NCI-H774 (cell line): Measurements from ENCODE around the gene SND1.
"Not testable (repeated sequence)": the region's sequence is repeated elsewhere in the genome, so short reads cannot be mapped to it uniquely, and the experiment has no call there.

ENCODE experiments used
- DNase-seq: peaks from one replicate; lab custom pipeline; 2025; lab: John Stamatoyannopoulos, UW

SND1 gene

DNA sequence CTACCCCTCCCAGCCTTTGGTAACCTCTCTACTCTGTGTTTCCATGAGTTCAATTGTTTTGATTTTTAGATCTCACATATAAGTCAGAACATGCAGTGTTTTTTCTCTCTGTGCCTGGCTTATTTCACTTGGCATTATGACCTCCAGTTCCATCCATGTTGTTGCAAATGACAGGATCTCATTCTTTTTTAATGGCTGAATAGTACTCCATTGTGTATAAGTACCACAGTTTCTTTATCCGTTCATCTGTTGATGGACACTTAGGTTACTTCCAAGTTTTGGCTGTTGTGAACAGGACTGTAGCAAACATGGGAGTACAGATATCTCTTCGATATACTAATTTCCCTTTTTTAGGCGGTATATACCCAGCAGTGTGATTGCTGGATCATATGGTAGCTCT, 237.7 kb downstream of the SND1 start:
- DNase-seq = no peak

DNA sequence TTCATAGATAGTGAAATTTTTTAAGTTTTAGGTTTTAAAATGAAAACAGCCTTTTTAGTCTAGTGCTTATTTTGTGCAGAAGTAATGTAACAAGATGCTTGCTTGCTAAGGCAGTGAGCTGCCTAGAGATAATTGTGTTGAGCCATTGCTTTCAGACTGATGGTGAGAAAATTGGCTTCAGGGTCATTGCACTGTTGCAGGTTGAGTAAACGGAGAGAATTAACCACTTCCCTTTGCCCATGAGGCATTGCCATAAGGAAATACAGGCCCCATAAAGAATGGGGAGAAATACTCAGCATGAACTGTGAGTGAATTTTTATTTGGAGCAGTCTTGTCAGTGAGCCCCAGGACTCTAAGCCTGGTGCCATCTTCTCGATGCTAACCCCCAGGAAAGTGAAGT, 238.7 kb downstream of the SND1 start:
- no peak for DNase-seq

DNA sequence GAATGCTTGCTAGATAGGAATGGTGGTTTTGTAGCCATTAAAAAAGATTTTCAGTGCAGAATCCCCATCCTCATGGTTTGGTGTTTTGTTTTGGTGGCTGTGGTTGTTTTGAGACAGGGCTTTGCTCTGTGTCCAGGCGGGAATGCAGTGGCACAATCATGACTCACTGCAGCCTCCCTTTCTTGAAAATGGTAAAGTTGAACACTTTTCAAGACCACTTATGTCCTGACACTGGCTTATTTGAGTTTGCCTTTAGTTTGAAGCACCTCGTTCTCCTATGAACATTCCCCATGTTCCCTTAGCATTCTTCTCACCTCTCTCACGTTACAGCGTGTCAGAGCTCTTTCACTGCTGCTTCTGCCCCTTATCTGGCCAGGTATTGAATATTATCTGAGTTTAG, 239.2 kb downstream of the SND1 start:
- DNase-seq = no peak

DNA sequence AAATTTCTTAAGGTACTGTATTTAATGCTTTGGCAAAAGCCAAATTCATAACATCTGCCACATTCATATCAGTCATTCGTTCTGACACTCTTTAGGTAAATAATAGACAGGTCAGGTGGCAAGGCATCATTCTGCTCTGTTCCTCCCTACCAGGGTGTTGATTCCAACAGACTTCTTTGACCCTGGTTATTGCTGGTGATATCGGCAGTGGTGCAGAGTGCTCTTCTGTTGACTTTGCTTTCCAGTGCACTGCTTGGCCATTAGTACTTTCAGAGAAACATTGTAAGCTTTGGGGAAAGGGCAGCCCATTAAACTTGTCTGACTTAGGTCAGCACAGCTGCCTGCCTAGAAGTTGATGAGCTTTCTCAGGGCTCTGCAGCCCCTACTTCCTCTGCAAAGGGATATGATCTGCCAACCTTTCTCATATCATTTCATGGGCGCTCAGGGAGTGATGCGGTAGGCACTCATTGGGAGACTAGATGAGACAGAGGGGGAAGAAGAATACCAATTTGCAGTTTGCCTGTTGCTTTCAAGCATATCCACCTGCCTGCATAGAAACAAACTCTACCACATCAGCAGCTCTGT, 240.0 kb downstream of the SND1 start:
- no peak for DNase-seq

DNA sequence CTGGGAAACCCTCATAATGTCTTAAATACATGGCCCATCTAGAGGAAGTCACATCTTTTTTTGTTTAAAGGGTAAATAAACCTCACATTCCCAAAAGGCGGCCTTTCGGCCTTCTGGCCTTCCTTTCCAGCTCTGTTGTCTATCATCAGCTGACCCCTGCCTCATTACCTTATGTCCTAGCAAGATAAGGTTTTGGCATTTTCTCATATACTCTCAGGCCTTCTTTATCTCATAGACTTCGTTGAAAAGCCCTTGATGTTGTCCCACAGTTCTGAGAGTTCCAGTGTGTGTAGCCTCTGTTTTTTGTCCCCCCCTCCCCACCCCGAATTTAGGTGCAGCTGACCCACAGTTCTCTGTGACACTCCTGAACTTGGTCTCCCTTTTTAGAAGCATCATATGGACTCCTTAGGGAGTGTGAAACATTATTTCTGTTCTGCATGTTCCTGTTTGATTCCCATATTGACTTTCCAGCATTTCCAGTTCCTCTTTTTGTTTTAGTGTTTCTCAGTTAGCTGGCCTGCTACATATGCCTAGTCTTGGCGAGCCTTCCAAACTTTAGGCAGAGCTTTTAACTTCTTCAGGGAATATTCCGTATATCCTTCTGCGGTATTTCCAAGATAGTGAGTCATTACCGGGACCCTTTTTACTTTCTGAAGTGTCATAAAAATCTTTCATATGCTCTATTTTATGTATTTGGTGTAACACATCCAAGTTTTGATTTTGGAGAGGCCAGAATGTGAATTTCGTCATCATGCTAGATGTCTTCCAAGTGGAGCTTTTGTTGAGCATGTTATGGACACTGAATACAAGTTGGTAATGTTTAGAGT, 240.7 kb downstream of the SND1 start:
- no peak for DNase-seq

DNA sequence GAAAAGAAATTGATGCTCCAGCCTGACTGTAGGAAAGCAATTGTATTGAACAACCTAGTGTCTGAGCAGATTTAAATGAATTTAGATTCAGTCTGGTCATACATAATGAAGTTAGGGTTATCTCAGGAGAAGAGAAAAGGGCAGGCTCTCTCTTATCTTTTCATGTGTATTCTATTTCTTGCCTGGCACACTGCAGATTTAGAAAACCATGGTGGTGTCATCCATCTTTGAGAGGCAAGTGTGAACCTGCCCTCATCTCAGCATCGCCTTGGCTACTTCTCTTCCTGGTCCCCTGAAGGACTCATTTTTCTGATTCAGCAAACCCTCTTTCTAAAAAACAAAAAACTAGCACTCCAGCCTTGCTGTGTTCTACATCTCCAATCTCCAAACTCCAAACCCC, 241.6 kb downstream of the SND1 start:
- DNase-seq = no peak

DNA sequence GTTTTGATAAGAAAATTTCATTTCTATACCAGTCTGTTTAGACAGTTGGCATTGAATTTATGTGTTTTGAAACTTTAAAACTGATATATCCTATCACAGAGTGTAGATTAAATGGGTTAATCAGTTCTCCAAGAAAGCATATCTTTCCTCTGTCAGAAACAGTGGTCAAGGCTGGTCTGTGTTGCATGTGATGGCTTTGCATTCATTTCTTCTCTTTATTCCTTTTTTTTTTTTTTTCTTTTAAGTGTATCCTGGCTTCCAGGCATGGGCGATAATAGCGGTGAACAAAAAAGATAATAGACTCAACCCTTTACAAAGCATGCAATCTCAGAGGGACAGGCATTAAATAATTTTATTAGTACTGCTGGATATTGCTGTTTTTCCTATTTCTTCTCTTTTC, 242.6 kb downstream of the SND1 start:
- no peak for DNase-seq

DNA sequence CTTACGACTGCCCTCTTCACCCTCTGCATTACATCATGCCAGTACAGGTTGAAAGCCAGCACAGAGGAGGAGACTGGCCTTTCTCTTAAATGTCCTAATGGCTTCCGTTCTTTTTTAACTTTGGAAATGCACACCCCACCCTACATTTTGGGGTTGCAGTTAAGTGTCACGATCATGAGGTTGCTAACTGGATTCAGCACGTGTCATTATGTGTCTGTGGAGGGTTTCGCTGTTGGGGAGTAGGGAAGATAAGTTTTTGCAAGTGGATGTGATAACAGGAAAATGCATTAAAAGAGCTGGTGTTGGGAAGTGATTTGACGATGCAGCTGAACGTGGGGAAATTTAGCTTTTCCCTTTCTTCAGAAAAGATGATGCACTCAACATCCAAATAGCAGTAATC, 243.4 kb downstream of the SND1 start:
- no peak for DNase-seq

DNA sequence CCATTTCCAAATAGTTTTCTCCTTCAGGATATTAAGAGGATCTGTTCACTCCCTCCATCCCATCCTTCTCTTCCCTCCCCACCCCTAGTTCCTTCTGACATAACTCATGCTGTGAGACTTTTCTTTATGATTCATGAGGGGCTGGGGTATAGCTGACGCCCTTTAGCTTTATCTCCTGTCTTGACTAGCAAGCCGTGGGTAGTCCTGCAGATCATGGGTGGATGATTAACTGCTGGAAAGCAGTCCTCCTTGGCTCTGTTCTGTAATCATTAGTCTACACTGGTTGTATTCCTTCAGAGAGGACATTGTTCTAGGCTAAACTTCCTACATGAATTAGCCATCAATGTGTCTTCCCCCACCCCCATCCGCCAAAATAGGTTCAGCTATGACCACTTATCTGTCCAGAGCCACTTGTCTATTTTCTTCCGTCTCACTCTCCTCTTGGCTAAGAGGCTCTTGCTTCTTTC, 243.9 kb downstream of the SND1 start:
- no peak for DNase-seq

DNA sequence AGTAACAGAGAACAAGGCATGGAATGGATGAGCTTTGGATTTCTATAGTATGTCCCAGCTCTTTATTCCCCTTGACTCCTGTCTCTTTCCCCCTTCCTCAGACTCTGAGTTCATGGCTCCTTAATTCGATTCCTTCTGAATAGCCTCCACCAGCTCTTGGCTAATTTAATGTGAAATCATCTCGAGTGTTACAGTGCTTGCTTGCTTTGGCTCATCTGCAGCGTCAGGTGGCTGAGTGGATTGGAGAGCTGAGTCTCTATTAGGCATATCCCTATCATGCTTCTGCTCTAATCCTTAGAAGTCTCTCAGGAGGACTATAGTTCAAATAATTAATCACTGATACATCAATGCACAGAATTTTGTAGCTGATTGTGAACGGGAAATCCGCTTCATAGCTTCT, 244.7 kb downstream of the SND1 start:
- no peak for DNase-seq

DNA sequence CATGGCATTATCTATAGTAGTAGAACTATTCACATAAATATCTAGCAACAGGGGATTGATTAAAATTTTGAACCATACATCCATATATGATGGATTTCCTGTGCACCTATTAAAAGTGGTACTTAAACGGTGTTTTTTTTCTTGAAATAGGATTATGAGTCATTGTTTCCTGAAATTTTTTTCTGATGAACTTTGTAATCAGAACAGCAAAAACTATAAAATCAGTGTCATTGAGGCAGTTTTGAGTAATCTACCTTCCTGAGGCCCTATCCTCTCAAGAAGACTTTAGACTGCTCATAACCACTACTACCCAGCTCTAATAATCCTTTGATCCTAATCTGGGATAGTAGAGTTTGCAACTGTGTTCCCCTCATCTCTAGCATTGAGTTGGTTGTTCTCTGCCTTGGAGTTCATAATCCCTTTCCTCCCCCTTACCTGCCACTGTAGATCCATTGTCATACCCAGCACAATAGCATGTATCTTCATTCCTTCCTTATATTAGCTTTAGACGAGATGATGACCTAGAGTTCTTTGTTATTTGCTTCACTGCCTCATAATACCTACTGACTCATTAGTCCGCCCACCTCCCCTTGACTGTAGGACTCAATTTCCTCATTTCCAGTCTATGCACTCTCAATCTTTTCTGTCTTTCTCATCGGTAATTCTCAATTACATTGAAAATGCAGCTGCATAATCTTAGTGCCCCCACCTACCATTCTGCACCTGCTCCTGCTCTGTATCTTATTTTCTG, 245.9 kb downstream of the SND1 start:
- no peak for DNase-seq

DNA sequence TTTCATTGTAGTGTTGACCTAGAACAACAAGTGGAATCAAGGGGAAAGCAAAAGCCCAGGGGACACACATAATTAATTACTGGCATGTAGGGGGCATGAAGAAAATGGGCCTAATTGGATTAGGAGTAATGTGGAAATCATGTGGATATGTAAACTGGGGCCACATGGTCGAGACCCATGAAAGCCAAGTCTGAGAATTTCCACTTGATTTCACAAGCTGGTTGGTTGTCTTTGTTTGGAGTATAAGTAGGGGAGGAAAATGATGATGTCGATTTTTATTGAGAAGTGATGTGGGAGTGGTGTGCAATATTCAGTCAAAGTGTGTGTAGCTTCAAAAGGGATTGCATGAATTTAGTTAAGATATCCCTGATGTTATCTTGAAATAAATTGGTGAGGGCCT, 247.4 kb downstream of the SND1 start:
- DNase-seq = no peak

DNA sequence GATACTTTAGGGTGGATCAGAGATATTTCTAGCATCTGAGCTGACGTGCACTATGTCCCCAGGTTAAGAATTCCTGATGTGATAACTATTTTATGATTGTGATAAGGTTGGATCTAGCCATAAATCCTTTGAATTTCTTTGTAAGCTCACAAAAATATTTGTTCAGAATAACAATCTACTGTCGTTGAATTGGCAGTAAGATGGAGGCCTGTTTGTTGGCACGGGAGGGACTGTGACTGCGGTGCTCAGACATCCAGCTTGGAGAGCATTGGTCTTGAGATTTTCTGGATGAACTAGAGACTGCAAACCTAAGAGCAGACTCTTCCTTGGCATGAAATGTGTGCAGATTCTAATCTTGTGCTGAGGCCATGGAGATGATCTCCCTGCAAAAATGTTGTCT, 248.1 kb downstream of the SND1 start:
- DNase-seq = no peak

DNA sequence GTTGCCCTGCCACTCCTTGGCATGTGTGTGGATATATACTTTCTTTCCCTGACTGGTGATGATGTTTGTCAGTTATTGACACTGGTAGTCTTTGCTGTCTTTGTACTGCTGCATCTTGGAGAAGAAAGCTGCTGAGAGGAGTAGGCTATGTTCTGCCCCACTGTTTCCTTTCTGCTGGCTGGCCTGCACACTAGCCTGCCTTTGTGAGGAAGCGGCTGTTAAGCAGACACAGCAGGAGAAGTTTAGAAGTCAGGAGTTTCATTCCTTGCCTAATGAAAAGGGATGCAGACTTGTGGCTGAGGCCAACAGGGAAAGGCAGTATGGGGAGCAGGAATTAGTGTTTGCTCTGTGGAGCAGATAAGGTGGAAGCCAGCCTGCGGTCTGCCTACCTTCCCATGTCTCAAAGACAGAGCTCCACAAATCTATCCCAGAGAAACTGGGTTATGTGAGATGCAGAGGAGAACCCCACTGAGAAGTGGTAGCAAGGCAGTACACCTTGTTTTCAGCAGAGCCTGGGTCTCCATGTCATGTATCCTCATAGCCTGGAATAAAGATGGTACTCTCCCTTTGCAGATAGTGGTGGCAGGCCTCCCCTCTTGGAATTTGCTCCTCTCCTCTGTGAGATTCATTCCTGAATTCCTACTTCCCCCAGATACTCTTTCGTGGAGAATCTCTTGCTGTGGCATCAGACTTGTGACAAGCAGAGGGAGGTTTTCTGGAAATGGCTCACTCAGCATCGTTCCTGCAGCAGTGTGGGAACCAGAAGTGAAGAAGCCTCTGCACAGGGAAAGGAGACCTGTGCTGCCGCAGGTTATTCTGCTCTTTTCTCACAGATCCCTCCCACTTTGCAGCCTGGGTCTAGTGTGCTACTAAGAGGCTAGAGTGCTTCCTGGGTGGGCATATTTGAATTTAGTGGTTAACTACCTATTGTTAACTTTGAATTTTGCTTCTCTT, 249.0 kb downstream of the SND1 start:
- no peak for DNase-seq

DNA sequence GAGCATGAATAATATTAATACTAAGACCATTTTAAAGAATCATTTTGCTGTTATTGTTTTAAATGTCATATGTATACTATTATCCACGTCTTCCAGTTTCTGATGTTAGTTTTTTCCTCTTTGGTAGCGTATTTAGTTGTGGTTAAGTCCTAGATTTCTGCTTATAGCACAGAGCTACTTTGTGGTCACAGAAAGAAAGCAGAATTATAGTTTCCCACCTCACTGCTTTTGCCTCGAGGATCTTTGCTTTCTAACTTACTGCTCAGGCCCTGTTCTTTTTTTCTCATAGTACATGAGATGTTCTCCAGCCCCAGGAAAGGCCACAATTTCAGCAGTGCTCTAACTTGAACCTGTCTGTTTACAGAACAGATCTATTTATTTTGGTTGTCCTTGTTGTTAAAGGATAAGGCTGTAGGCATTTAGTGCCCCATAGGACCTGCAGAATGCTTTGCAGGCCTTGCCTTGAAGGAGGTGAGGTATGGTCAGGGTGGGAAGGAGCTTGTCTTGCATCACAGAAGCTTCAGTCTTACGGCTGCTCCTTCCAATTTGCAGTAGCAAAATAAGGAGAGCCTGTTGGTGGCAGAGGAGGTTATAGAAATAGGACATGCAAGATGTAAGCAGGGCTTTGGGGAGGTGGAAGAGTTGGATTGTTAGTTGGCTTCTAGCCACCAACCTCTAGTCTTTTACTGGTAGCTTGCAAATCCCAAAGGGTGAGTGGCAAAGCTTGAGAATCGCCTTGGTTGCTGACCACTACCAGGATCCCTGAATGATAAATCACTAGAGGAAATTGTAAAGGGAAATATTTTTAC, 250.1 kb downstream of the SND1 start:
- no peak for DNase-seq

DNA sequence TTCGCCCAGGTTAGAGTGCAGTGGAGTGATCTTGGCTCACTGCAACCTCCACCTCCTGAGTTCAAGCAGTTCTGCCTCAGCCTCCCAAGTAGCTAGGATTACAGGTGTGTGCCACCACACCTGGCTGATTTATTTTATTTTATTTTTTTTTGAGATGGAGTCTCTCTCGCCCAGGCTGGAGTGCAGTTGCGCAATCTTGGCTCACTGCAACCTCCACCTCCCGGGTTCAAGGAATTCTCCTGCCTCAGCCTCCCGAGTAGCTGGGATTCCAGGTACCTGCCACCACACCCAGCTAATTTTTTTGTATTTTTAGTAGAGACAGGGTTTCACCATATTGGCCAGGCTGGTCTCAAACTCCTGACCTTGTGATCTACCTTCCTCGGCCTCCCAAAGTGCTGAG, 250.8 kb downstream of the SND1 start:
- DNase-seq = not testable (repeated sequence)

DNA sequence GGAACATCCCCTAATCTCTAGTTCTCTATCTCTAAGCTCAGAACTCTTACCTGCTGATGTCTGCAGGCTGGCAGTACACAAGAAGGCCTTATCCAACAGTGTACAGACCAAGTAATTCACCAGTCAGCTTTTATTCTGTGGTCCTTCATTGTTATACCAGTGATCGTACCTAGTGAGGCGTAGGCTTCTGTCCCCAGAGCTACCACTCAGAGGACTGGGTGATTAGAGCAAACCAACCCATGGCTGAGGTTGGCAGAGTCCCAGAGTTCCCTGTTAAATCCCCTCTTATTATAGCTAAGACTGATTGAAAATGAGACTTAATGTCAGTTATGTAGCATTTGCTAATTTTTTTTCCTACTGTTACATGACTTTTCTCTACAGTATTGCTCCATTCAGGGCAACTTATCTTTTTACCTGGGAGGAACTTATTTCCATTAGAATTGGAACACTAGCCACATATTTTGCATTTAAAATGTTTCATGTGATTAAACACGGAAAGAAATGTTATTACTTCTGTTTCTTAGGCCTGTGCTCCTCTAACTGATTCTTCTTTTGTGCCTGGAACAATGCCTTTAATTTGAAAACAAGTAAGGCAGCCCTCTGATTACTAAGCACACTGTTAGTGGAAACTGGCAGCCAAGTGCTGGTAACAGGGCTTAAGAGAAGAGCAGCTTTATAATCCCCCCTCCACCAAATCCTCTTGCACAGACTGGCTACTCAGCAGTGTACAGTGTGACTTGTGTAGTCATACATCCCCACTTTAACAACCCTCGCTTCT, 252.1 kb downstream of the SND1 start:
- no peak for DNase-seq

DNA sequence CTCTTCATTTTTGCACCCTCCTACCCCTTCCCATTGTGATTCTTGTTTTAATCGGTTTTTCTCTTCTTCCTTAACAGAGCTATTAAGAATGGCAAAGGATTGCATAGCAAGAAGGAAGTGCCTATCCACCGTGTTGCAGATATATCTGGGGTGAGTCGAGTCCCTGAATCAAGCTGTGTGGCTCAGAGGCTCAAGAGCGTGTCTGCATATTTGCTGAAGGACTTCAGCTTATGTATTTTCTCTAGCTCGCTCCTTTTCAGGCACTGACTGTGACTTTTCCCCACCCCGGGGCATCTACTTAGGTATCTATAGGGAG, 252.6 kb downstream of the SND1 start:
- DNase-seq = no peak

DNA sequence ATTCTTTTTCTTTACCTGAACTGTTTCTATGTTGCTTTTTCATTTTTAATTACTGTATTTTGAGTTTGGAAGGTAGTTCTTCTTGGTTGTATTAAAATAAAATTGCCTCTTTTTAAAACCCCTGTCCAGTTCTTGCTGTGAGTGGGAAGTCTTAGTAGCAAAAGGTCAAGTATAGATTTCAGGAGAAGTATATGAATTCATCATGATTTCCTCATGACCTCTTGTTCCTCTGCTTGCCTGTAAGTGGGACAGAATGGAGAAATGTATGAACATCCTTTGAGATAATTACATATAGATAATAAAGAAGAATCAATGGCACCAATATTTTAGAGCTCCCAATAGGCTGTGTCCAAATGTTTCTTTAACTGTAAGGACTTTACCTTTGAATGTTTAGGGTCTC, 253.0 kb downstream of the SND1 start:
- DNase-seq = no peak

DNA sequence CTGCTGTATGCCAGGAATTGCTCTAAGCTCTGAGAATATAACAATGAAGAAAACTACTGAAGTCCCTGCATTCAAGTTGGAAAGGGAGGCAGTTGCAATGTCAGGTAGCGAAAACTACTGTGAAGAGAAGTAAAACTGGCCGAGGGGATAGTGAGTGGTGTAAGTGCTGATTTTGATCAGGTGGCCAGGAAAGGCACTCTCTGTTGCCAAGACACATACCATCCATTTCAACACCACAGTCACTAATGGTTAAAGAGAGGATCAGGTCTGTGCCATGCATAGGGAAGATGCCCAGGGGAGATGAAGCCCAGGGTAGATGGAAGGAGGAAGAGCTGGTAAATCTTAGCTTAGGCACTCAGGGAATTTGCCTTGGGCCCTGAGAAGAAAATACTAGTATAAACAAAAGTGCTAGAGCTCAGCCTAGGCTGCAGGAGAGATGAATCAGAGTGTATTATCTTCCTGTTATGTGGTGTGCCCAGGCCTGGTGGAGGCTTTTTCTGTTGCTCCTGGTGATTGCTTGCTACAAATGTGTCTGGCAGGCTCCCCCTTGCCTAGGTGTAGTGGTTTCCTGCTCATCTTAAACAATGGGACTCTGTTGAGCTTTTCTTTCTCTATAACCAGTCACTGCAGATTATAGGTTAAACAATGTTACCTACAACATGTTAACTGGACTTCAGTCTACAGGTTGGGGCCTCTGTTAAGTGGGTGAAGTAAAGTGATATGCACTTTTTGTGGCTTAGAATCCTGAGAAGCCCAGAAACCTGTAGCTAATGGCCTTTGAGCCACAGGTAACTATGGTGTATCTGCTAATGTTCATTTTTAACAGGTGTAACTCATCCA, 253.7 kb downstream of the SND1 start:
- no peak for DNase-seq
